Left ventricle myocardium inferior (tissue), 1 donor: Measurements from ENCODE around the gene ARHGEF10L. TPM values are rescaled to one million over a fixed set of nuclear protein-coding genes. Genes with fewer than 3 reads are reported as not detected.

Experiments
- DNase-seq: peaks from one replicate; pipeline ENCODE4 v3.0.0-alpha.2; 2020
- H3K27ac ChIP-seq: fragments of 200-600 bp; replicated peaks from 2 replicates; pipeline ENCODE4 v1.8.0; 2021
- H3K27me3 ChIP-seq: fragments of 200-600 bp; 2 replicates; pipeline ENCODE4 v1.8.0; 2021; ENCODE audit warnings: low read depth
- H3K36me3 ChIP-seq: fragments of 200-600 bp; 2 replicates; pipeline ENCODE4 v1.8.0; 2021
- H3K4me1 ChIP-seq: fragments of 200-600 bp; 2 replicates; pipeline ENCODE4 v1.8.0; 2021
- H3K4me3 ChIP-seq: fragments of 200-600 bp; 2 replicates; pipeline ENCODE4 v1.8.0; 2021; ENCODE audit warnings: mild to moderate bottlenecking, moderate library complexity
- H3K9me3 ChIP-seq: fragments of 200-600 bp; replicated peaks from 2 replicates; pipeline ENCODE4 v1.8.0; 2021
- intact Hi-C: fragments of 100-400 bp; cut with micrococcal nuclease; formaldehyde crosslinking; loops from one replicate; pipeline ENCODE4 v1.11.0; 2022
- total RNA-seq: library from RNA; stranded (reverse); fragmentation: NEBNext Ultra II Directional; extraction: Animal tissue kit (Norgen Biotek cat#: 25700); gene quantifications from one replicate; pipeline ENCODE4 v1.2.1, GENCODE V29; 2021
- TF ChIP-seq, protein P1 (sequence below): fragments of 200-600 bp; IDR thresholded peaks from 2 replicates; pipeline ENCODE4 v1.8.0; 2021; ENCODE audit warnings: antibody characterized with exemption, mild to moderate bottlenecking, borderline replicate concordance
- donor health status: DM: no; HTN: yes; CAD: no; lungs with severe emphysema.

Gene ARHGEF10L
- total RNA-seq, 1 donor from 2014 or later, result 59.1 TPM

DNA sequence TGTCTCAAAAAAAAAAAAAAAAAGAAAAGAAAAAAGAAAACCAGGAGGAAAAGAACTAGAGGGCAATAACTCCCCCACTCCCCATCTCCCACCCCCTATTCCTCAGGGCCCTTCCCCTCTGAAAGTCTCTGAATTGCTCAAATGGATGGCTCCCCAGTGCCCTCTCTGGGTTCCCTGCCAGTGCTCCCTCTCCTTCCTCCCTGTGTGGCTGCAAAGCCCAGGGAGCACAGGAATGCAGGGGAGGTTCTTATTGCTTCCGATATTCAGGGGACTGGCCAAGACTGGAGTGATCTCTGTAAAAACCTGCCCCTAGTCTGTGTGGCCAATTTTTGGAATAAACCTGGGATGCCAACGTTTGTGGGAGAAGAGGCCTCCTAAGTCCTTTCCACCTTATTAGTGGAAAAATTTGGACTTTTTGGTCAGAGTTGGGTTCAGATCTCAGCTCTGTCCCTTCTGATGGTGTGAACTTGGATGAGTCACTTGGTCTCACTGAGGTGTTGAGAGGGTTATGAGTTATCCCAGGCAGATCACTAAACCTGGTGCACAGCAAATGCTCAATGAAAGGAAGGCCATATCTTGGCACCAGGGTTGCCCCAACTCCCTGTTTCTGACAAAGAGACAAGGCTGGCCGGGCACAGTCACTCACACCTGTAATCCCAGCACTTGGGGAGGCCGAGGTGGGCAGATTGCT lies 13.4 kb upstream of the ARHGEF10L start:
- no peak overlapping the region for H3K27ac ChIP-seq
- no peaks in the 10 kb centered on the region for H3K36me3 ChIP-seq
- DNase-seq, result no peak
- no peaks in the 10 kb centered on the region for H3K27me3 ChIP-seq
- H3K4me3 ChIP-seq, result no peak overlapping the region
- peaks cover 9% of the 10 kb centered on the region for H3K4me1 ChIP-seq
- no peaks in the 10 kb centered on the region for H3K9me3 ChIP-seq
- intact Hi-C loops, result no loop called here
- TF ChIP-seq, protein P1, sequence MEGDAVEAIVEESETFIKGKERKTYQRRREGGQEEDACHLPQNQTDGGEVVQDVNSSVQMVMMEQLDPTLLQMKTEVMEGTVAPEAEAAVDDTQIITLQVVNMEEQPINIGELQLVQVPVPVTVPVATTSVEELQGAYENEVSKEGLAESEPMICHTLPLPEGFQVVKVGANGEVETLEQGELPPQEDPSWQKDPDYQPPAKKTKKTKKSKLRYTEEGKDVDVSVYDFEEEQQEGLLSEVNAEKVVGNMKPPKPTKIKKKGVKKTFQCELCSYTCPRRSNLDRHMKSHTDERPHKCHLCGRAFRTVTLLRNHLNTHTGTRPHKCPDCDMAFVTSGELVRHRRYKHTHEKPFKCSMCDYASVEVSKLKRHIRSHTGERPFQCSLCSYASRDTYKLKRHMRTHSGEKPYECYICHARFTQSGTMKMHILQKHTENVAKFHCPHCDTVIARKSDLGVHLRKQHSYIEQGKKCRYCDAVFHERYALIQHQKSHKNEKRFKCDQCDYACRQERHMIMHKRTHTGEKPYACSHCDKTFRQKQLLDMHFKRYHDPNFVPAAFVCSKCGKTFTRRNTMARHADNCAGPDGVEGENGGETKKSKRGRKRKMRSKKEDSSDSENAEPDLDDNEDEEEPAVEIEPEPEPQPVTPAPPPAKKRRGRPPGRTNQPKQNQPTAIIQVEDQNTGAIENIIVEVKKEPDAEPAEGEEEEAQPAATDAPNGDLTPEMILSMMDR, result no peak

DNA sequence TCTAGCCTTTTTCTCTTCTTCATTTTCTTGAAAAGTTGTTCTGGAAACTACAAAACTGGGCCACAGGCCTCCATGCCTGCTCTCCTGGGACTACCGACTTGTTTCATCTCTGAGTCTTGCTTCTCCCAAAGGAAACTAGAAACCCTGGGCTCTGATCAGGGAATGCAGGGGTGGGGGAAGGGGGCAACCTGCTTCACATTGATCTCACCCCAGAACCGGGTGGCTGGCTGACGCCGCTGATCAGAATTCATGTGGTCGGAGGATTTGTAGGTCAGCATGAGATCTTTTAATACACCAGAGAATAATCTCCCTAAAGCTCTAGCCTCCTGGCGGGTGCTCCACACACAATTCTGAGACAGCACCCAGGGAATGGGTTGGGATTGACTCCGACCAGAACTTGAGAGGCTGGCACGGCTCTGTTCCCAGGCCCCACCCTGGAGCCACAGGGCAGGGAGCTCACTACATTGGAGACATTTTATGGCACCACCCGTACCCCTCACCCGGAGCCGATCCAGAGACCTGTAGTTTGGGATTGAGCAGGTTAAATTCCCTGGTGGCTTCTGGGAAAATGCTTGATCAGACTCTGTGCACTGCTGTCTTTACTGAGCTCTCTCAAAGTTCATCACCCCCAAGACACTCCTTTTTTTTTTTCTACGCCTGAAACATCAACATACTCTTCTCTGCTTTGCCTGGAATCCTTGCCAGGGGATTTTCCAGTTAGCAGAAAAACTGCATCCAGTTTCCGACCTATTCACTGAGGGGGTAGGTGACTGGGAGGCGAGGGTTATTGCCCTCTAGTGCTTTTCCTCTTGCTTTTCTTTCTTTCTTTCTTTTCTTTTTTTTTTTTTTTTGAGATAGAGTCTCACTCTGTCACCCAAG lies 12.2 kb upstream of the ARHGEF10L start:
- Histone ChIP-seq H3K9me3 (no peaks in the 10 kb centered on the region), H3K4me3 (no peak overlapping the region), H3K27ac (peak overlapping the region; percentile 44), H3K36me3 (no peaks in the 10 kb centered on the region), H3K4me1 (peaks cover 20% of the 10 kb centered on the region), H3K27me3 (no peaks in the 10 kb centered on the region)
- intact Hi-C loops, result no loop called here
- TF ChIP-seq, protein P1, result no peak
- DNase-seq, result no peak

DNA sequence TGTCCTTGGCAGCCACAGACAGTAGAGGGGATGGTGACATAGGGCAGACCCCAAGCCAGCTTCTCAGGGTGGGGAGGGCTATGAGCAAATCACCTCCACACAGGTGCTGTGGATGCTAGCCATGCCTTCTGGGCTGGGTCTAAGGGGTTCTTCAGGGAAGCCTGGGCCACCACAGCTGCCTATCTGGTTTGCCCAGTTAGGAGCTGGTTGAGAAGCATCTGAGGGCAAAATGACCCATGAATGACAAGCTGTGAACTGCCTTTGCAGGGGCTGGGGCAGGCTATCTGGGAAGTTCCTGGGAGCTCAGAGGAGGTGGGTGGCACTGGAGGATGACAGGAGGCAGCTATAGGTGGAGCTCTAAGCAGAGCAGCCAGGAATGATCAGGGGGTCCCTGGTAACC lies 10.1 kb upstream of the ARHGEF10L start:
- DNase-seq, result no peak
- intact Hi-C loops, result no loop called here
- H3K36me3 ChIP-seq, result no peaks in the 10 kb centered on the region
- peaks cover 27% of the 10 kb centered on the region for H3K4me1 ChIP-seq
- TF ChIP-seq, protein P1, result no peak
- no peak overlapping the region for H3K4me3 ChIP-seq
- H3K27ac ChIP-seq, result no peak overlapping the region
- no peaks in the 10 kb centered on the region for H3K9me3 ChIP-seq
- H3K27me3 ChIP-seq, result no peaks in the 10 kb centered on the region

DNA sequence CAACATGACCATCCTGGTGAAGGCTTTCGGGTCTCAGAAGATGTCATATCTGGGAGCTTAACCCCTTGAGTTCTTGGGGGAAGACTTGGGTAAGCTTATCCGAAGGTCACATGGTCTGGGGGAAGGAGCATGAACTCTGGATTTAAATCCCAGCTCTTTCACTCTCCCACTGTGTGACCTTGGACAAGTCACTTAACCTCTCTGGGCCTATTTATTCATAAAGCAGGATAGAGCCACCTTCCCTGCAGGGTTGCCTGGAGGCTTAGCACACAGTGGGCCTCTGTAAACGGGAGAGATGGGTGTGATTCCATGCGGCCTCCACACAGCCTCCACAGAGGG lies 8.2 kb upstream of the ARHGEF10L start:
- no peaks in the 10 kb centered on the region for H3K9me3 ChIP-seq
- H3K36me3 ChIP-seq, result no peaks in the 10 kb centered on the region
- no peak overlapping the region for H3K4me3 ChIP-seq
- intact Hi-C loops, result no loop called here
- H3K27ac ChIP-seq, result peak overlapping the region; percentile 89
- TF ChIP-seq, protein P1, result no peak
- H3K27me3 ChIP-seq, result no peaks in the 10 kb centered on the region
- no peak for DNase-seq
- peaks cover 27% of the 10 kb centered on the region for H3K4me1 ChIP-seq

DNA sequence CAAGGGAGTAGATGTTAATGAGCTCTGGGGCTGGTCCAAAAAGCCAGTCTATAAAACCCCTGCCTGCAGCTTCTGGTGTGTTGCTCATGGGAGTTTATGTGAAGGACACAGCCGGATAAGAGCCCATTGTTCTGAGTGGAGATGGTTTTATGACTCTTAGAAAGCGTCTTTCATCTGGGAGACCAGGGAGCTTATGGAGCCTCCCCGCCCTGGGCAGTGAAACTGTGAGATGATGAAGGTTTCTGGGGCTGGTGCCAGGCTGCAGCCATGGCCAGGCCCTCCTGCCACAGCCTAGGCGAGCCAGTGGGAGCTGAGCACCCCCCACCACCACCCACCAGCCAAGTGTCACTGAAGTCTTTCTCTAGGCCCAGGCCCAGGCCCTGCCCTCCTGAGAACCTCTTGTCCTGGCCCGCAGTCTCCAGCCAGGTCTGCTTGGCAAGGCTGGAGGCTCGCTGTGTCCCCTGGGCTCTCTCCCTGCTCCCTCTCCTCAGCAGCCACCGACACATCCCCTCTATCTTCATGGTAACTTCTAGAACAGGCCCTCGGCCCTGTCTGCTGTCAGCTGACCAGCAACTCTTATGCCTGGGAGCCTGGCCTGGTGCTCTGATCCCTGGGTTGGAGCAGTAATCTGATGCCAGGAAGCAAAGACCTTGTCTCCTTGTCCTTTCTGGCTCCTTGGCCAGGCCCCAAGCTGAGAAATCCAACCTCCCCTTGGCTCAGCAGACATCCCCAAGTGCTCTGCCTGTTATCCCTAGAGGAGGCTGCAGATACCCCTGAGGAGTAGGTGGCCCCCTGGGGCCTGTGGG lies 7.6 kb upstream of the ARHGEF10L start:
- H3K27ac ChIP-seq, result peak overlapping the region; percentile 89
- intact Hi-C loops, result no loop called here

More for the DNA sequence above, 7.6 kb upstream of the ARHGEF10L start:
- no peak overlapping the region for H3K4me3 ChIP-seq
- peaks cover 27% of the 10 kb centered on the region for H3K4me1 ChIP-seq
- peak; percentile 80 for DNase-seq
- no peaks in the 10 kb centered on the region for H3K36me3 ChIP-seq
- no peaks in the 10 kb centered on the region for H3K27me3 ChIP-seq
- TF ChIP-seq, protein P1, result no peak
- H3K9me3 ChIP-seq, result no peaks in the 10 kb centered on the region
